Activated CD4-positive, alpha-beta T cell treated with anti-CD3 and anti-CD28 coated beads for 36 hours (primary cell): Measurements from ENCODE around the gene OR6Y1. TPM values are rescaled to one million over a fixed set of nuclear protein-coding genes. Genes with fewer than 3 reads are reported as not detected.

Source experiments
- ATAC-seq: fragments of 200-7000 bp; cut with Tn5 transposase; one replicate; pipeline ENCODE4 v1.10.0; 2021; ENCODE audit warnings: mild to moderate bottlenecking, moderate library complexity
- CTCF ChIA-PET: fragments of 350-600 bp; sonication (Branson Sonifier 250); formaldehyde crosslinking; loops from one replicate; lab custom pipeline; 2021; ENCODE audit warnings: antibody characterized with exemption; lab: Charles Lee
- POLR2A ChIA-PET: fragments of 350-600 bp; sonication (Branson Sonifier 250); formaldehyde crosslinking; loops from one replicate; lab custom pipeline; 2021; ENCODE audit warnings: antibody characterized with exemption, inconsistent platforms; lab: Charles Lee
- DNase-seq: peaks from one replicate; pipeline ENCODE4 v3.0.0-alpha.2; 2020
- H3K27ac Mint-ChIP-seq: one replicate; pipeline ENCODE4 v1.8.0; 2021; ENCODE audit warnings: mixed read lengths
- H3K27me3 Mint-ChIP-seq: one replicate; pipeline ENCODE4 v1.8.0; 2021; ENCODE audit warnings: mixed read lengths
- H3K36me3 Mint-ChIP-seq: one replicate; pipeline ENCODE4 v1.8.0; 2021; ENCODE audit warnings: low read depth, mixed read lengths
- H3K4me1 Mint-ChIP-seq: one replicate; pipeline ENCODE4 v1.8.0; 2021; ENCODE audit warnings: mixed read lengths
- H3K4me3 Mint-ChIP-seq: one replicate; pipeline ENCODE4 v1.8.0; 2021; ENCODE audit warnings: mild to moderate bottlenecking, moderate library complexity, mixed read lengths
- H3K9me3 Mint-ChIP-seq: one replicate; pipeline ENCODE4 v1.8.0; 2021; ENCODE audit warnings: low read depth, mixed read lengths
- intact Hi-C, 2 experiments: fragments of 100-400 bp; cut with DNase I in 1 of 2; cut with micrococcal nuclease in 1 of 2; formaldehyde crosslinking; loops; one replicate each; pipeline versions ENCODE4 v1.14.2 to v1.15.1; 2022 to 2024; cut with DNase I, micrococcal nuclease
- total RNA-seq, 2 experiments: library from RNA; stranded (reverse); gene quantifications; one replicate each; pipeline ENCODE4 v1.2.3, GENCODE V29; 2021

OR6Y1 gene
- total RNA-seq, 2 experiments from 2014 or later, result not detected

DNA sequence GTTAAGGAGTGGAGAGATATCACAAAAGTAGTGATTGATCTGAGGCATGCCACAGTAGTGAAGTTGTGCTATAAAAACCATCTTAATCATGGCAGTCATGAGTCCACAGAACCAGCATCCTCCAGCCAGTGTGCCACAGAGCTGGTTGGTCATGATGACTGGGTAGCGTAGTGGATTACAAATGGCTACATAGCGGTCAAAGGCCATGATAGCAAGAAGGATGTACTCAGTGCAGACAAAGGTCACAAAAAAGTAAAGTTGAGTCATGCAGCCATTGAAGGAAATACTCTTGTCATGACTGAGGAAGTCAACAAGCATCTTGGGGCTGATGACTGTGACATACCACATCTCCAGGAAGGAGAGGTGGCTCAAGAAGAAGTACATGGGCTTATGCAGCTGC lies 6.7 kb downstream of the OR6Y1 start:
- ChIA-PET CTCF (no interaction called here), POLR2A (no interaction called here)
- DNase-seq (no peak), ATAC-seq (no peak)
- no peaks in the 10 kb centered on the region for H3K9me3 Mint-ChIP-seq
- peaks cover 13% of the 10 kb centered on the region for H3K27me3 Mint-ChIP-seq
- no peak overlapping the region for H3K27ac Mint-ChIP-seq
- intact Hi-C loops, result no loop called here
- no peaks in the 10 kb centered on the region for H3K4me1 Mint-ChIP-seq
- no peaks in the 10 kb centered on the region for H3K36me3 Mint-ChIP-seq
- H3K4me3 Mint-ChIP-seq, result no peak overlapping the region

- ChIA-PET POLR2A (no interaction called here), CTCF (no interaction called here)
- peaks cover under 1% of the 10 kb centered on the region for H3K27me3 Mint-ChIP-seq
- no peak overlapping the region for H3K27ac Mint-ChIP-seq
- no peak overlapping the region for H3K4me3 Mint-ChIP-seq
- DNase-seq (no peak), ATAC-seq (no peak)
- intact Hi-C loops, result no loop called here
- H3K9me3 Mint-ChIP-seq, result no peaks in the 10 kb centered on the region
- peaks cover 2% of the 10 kb centered on the region for H3K4me1 Mint-ChIP-seq
- no peaks in the 10 kb centered on the region for H3K36me3 Mint-ChIP-seq
Observed at GRCh38 chr1:158537609-158538008, 16.6 kb downstream of the OR6Y1 start.

- intact Hi-C loops, result no loop called here
Observed at GRCh38 chr1:158534496-158534895, 19.7 kb downstream of the OR6Y1 start.

GRCh38 chr1:158527190-158527815 lies 26.9 kb downstream of the OR6Y1 start:
- ChIA-PET CTCF (interaction anchor here (0.7 to 1.5 kb wide), 2 partner anchors 19 to 324 kb away, joined by 4 read pairs; no protein-coding TSS in a partner anchor), POLR2A (no interaction called here)
- Mint-ChIP-seq H3K9me3 (peaks cover 5% of the 10 kb centered on the region), H3K4me1 (no peaks in the 10 kb centered on the region), H3K27ac (no peak overlapping the region), H3K4me3 (no peak overlapping the region), H3K27me3 (peaks cover 10% of the 10 kb centered on the region), H3K36me3 (no peaks in the 10 kb centered on the region)
- ATAC-seq (no peak), DNase-seq (no peak)
- intact Hi-C loops, result loop anchor here in 1 of 2 experiments (1.0 kb wide), 1 partner anchor 323 kb away; no protein-coding TSS in a partner anchor

More at GRCh38 chr1:158534496-158534895, 19.7 kb downstream of the OR6Y1 start:
- Mint-ChIP-seq H3K4me3 (no peak overlapping the region), H3K4me1 (peaks cover 2% of the 10 kb centered on the region), H3K27me3 (peaks cover 4% of the 10 kb centered on the region), H3K9me3 (no peaks in the 10 kb centered on the region), H3K36me3 (no peaks in the 10 kb centered on the region), H3K27ac (no peak overlapping the region)
- ChIA-PET POLR2A (no interaction called here), CTCF (no interaction called here)
- ATAC-seq (no peak), DNase-seq (no peak)

- no peak for ATAC-seq
- CTCF ChIA-PET, result interaction anchor here (0.6 kb wide), 1 partner anchor 480 kb away, joined by 3 read pairs; no protein-coding TSS in a partner anchor
- intact Hi-C loops, result no loop called here
Observed at GRCh38 chr1:158521666-158522058, 32.5 kb downstream of the OR6Y1 start.

GRCh38 chr1:158520955-158521665 lies 33.1 kb downstream of the OR6Y1 start:
- intact Hi-C loops, result no loop called here
- no peaks in the 10 kb centered on the region for H3K4me1 Mint-ChIP-seq
- peaks cover 13% of the 10 kb centered on the region for H3K27me3 Mint-ChIP-seq
- no peak for ATAC-seq
- no peak for DNase-seq
- no peaks in the 10 kb centered on the region for H3K9me3 Mint-ChIP-seq
- no peak overlapping the region for H3K27ac Mint-ChIP-seq
- POLR2A ChIA-PET, result no interaction called here
- no peak overlapping the region for H3K4me3 Mint-ChIP-seq
- no peaks in the 10 kb centered on the region for H3K36me3 Mint-ChIP-seq
- CTCF ChIA-PET, result interaction anchor here (0.6 kb wide), 1 partner anchor 480 kb away, joined by 3 read pairs; no protein-coding TSS in a partner anchor

More at GRCh38 chr1:158521666-158522058, 32.5 kb downstream of the OR6Y1 start:
- DNase-seq, result no peak
- POLR2A ChIA-PET, result no interaction called here
- Mint-ChIP-seq H3K36me3 (no peaks in the 10 kb centered on the region), H3K9me3 (no peaks in the 10 kb centered on the region), H3K27ac (no peak overlapping the region), H3K4me1 (no peaks in the 10 kb centered on the region), H3K4me3 (no peak overlapping the region), H3K27me3 (peaks cover 13% of the 10 kb centered on the region)

GRCh38 chr1:158520021-158520420 lies 34.2 kb downstream of the OR6Y1 start:
- ChIA-PET POLR2A (no interaction called here), CTCF (no interaction called here)
- H3K27me3 Mint-ChIP-seq, result peaks cover 11% of the 10 kb centered on the region
- no peak overlapping the region for H3K4me3 Mint-ChIP-seq
- DNase-seq (no peak), ATAC-seq (no peak)
- no peak overlapping the region for H3K27ac Mint-ChIP-seq
- H3K36me3 Mint-ChIP-seq, result no peaks in the 10 kb centered on the region
- H3K9me3 Mint-ChIP-seq, result no peaks in the 10 kb centered on the region
- intact Hi-C loops, result no loop called here
- no peaks in the 10 kb centered on the region for H3K4me1 Mint-ChIP-seq

DNA sequence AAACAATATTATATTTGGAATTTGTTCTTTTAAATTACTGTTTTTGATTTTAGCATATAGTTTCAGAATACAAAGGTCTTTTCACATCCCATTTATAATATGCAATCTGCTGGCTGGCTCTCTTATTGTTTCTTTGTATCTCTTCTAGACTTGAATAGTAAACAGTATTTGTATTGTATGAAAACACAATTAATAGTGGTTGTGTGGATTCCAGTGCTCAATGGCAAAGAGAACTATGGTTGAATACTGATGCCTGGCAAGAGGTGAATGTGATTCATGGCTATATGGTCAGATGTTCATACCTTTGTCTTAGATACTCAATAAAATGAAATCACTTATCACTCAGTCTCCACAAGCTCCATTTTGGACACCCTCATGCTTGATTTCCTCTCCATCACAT lies 37.2 kb downstream of the OR6Y1 start:
- DNase-seq, result no peak
- Mint-ChIP-seq H3K36me3 (no peaks in the 10 kb centered on the region), H3K27ac (no peak overlapping the region), H3K27me3 (peaks cover 13% of the 10 kb centered on the region), H3K4me3 (no peak overlapping the region), H3K9me3 (no peaks in the 10 kb centered on the region), H3K4me1 (no peaks in the 10 kb centered on the region)
- intact Hi-C loops, result no loop called here
- ATAC-seq, result no peak
- ChIA-PET CTCF (interaction anchor here (0.7 to 2.2 kb wide), 2 partner anchors 10 to 283 kb away, joined by 3 to 5 read pairs; no protein-coding TSS in a partner anchor), POLR2A (no interaction called here)

GRCh38 chr1:158509471-158510156 lies 44.6 kb downstream of the OR6Y1 start:
- no peaks in the 10 kb centered on the region for H3K9me3 Mint-ChIP-seq
- ATAC-seq (no peak), DNase-seq (no peak)
- ChIA-PET POLR2A (interaction anchor here (0.5 kb wide), 1 partner anchor 501 kb away, joined by 4 read pairs; no protein-coding TSS in a partner anchor), CTCF (interaction anchor here (0.6 kb wide), 1 partner anchor 290 kb away, joined by 3 read pairs; no protein-coding TSS in a partner anchor)
- H3K27ac Mint-ChIP-seq, result no peak overlapping the region
- H3K4me3 Mint-ChIP-seq, result no peak overlapping the region
- H3K36me3 Mint-ChIP-seq, result no peaks in the 10 kb centered on the region
- H3K4me1 Mint-ChIP-seq, result no peaks in the 10 kb centered on the region
- intact Hi-C loops, result loop anchor here (5.0 kb wide), 3 partner anchors 488 to 568 kb away; partner anchors contain the start of gene AIM2 (in 1 of the 2)
- peaks cover 25% of the 10 kb centered on the region for H3K27me3 Mint-ChIP-seq

GRCh38 chr1:158507511-158507910 lies 46.7 kb downstream of the OR6Y1 start:
- POLR2A ChIA-PET, result no interaction called here

DNA sequence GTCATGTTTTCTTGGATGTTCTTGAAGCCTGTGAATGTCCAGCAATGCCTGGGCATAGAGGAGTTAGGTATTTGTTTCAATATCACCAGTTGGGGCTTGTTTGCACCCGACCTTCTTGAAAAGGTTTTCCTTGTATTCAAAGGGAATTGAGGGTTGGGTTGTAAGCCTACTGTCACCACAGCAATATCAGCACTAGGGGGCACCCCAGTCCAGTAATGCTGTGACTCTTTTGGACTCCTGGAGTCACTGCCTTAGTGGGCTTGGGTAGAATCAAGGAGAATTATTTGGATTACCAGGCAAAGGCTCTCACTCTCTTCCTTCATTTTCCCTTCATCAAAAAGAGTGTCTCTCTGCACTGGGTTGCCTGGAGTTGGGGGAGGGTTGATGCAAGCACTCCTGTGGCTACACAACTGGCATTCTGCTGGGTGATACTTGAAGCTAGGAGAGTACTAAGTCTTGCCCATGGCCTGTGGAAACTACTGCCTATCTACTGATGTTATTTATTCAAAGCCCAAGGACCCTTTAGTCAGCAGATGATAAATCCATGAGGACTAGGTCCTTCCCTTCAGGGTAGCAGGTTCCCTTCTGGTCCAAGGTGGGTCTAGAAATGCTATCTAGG lies 47.7 kb downstream of the OR6Y1 start:
- Mint-ChIP-seq H3K27ac (no peak overlapping the region), H3K36me3 (no peaks in the 10 kb centered on the region), H3K4me1 (no peaks in the 10 kb centered on the region), H3K4me3 (no peak overlapping the region), H3K9me3 (peaks cover 6% of the 10 kb centered on the region), H3K27me3 (peaks cover 27% of the 10 kb centered on the region)
- DNase-seq, result peak; percentile 64
- ChIA-PET CTCF (interaction anchor here (0.6 to 1.8 kb wide), 5 partner anchors 10 to 566 kb away, joined by 3 to 10 read pairs (median 5); no protein-coding TSS in a partner anchor), POLR2A (no interaction called here)
- intact Hi-C loops, result loop anchor here (1.0 to 5.0 kb wide), 4 partner anchors 491 to 571 kb away; partner anchors contain the start of gene AIM2 (in 1 of the 2)
- ATAC-seq, result peak; percentile 58

More at GRCh38 chr1:158507511-158507910, 46.7 kb downstream of the OR6Y1 start:
- no peaks in the 10 kb centered on the region for H3K36me3 Mint-ChIP-seq
- no peak overlapping the region for H3K4me3 Mint-ChIP-seq
- no peak for ATAC-seq
- H3K9me3 Mint-ChIP-seq, result peaks cover under 1% of the 10 kb centered on the region
- H3K27ac Mint-ChIP-seq, result no peak overlapping the region
- no peak for DNase-seq
- CTCF ChIA-PET, result interaction anchor here (1.1 to 1.2 kb wide), 2 partner anchors 9 to 564 kb away, joined by 5 to 6 read pairs; no protein-coding TSS in a partner anchor
- H3K27me3 Mint-ChIP-seq, result peaks cover 27% of the 10 kb centered on the region
- no peaks in the 10 kb centered on the region for H3K4me1 Mint-ChIP-seq
- intact Hi-C loops, result loop anchor here (5.0 kb wide), 3 partner anchors 490 to 570 kb away; partner anchors contain the start of gene AIM2 (in 1 of the 2)
